Erythroblast (primary cell): ENCODE results near the gene ACOT7.

Source experiments
- GATA1 ChIP-seq: IDR thresholded peaks from 2 replicates; pipeline ENCODE4 v1.6.1; 2011; ENCODE audit warnings: low read depth, mild to moderate bottlenecking, control low read depth, low read length, moderate library complexity
- POLR2A ChIP-seq: IDR thresholded peaks from 2 replicates; pipeline ENCODE4 v1.6.1; 2011; ENCODE audit warnings: mild to moderate bottlenecking, low read length

DNA sequence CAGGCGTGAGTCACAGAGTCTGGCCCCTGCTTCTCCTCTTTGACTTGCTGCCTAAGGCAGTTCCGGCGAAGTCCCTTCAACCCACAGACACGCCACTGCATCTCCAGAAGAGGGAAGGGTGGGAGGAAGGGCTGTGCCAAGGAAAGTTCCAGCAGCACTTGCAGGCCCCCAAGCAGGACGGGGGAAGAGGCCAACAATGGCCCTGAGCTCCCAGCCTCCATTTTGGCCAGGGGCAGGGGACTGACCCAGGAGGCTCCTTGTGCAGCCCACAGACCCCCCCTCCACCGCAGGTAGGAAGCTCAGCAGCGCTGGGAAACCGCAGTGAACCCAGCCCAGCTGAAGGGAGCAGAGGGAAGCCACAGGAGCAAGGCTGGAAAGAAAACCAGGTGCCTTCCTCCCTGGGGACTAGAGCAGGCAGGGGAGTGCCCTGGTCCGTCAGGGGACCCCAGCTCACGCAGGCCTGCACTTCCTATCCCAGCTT lies 35.4 kb downstream of the ACOT7 start:
- TF ChIP-seq POLR2A (no peak), GATA1 (no peak)
